ENCODE results near the gene ALDH5A1. TPM values are rescaled to one million over a fixed set of nuclear protein-coding genes. Genes with fewer than 3 reads are reported as not detected.

Gene ALDH5A1
- 1 to 10 TPM; 4.4 to 8.2 TPM for total RNA-seq

- Histone ChIP-seq H3K27me3 (no peaks in the 10 kb centered on the region), H3K4me1 (peaks cover 16% of the 10 kb centered on the region), H3K4me3 (peak within 1 kb of the TSS; percentile 44 to 63), H3K36me3 (replicated peaks in 1 of 2; ENCODE audit: insufficient read depth in 1 of 2, low read depth in 2 of 2) (no peaks in the 10 kb centered on the region), H3K9me3 (no peaks in the 10 kb centered on the region), H3K27ac (peak within 1 kb of the TSS; percentile 42 to 86 (median 80))
- ATAC-seq (peak; percentile 84), DNase-seq (peak; percentile 65 to 77 (median 71))
- peak; percentile 21 to 37 (median 30) for TF ChIP-seq POLR2A (IDR thresholded peaks at IDR 0.05)
- TF ChIP-seq CTCF (IDR thresholded peaks at IDR 0.05), result peak in 5 of 7 experiments; percentile 2 to 30 (median 15)
- 0% methylated on average over 46 to 72 of the region's 93 CpGs for WGBS, 2 donors
- intact Hi-C loops (cut with DNase I), result no loop called here
Measured at GRCh38 chr6:24494821-24495795, at the start of gene ALDH5A1. ALDH5A1 (plus strand) TSS chr6:24494969; CDS start chr6:24494997, 28 bp downstream.

GRCh38 chr6:24445704-24446103, 49.1 kb upstream of the ALDH5A1 start:
- no peaks in the 10 kb centered on the region for H3K4me1 ChIP-seq
- no peaks in the 10 kb centered on the region for H3K9me3 ChIP-seq
- H3K27ac ChIP-seq, result no peak overlapping the region
- no peaks in the 10 kb centered on the region for H3K27me3 ChIP-seq
- DNase-seq, result no peak
- no peak overlapping the region for H3K4me3 ChIP-seq
- no peaks in the 10 kb centered on the region for H3K36me3 ChIP-seq (replicated peaks in 1 of 2; ENCODE audit: insufficient read depth in 1 of 2, low read depth in 2 of 2)
- WGBS, 2 donors, result 74 to 89% methylated on average over 2 to 4 of the region's 4 CpGs
- TF ChIP-seq POLR2A (IDR thresholded peaks at IDR 0.05), result no peak
- TF ChIP-seq CTCF (IDR thresholded peaks at IDR 0.05), result no peak
- ATAC-seq, result no peak
- intact Hi-C loops (cut with DNase I), result no loop called here

GRCh38 chr6:24446670-24447069, 48.1 kb upstream of the ALDH5A1 start:
- no peaks in the 10 kb centered on the region for H3K4me1 ChIP-seq
- DNase-seq, result no peak
- no peaks in the 10 kb centered on the region for H3K36me3 ChIP-seq (replicated peaks in 1 of 2; ENCODE audit: insufficient read depth in 1 of 2, low read depth in 2 of 2)
- H3K27ac ChIP-seq, result no peak overlapping the region
- no peaks in the 10 kb centered on the region for H3K9me3 ChIP-seq
- H3K27me3 ChIP-seq, result no peaks in the 10 kb centered on the region
- no peak overlapping the region for H3K4me3 ChIP-seq
- intact Hi-C loops (cut with DNase I), result no loop called here
- 82% methylated on average over 7 of the region's 7 CpGs for WGBS, 2 donors
- no peak for ATAC-seq
- no peak for TF ChIP-seq POLR2A (IDR thresholded peaks at IDR 0.05)
- TF ChIP-seq CTCF (IDR thresholded peaks at IDR 0.05), result no peak

- no peak for TF ChIP-seq CTCF (IDR thresholded peaks at IDR 0.05)
- TF ChIP-seq POLR2A (IDR thresholded peaks at IDR 0.05), result no peak
- intact Hi-C loops (cut with DNase I), result no loop called here
- Histone ChIP-seq H3K27me3 (no peaks in the 10 kb centered on the region), H3K4me3 (no peak overlapping the region), H3K9me3 (no peaks in the 10 kb centered on the region), H3K4me1 (no peaks in the 10 kb centered on the region), H3K27ac (no peak overlapping the region), H3K36me3 (replicated peaks in 1 of 2; ENCODE audit: insufficient read depth in 1 of 2, low read depth in 2 of 2) (no peaks in the 10 kb centered on the region)
- WGBS, 2 donors, result 65 to 72% methylated on average over 4 of the region's 4 CpGs
- ATAC-seq, result no peak
- no peak for DNase-seq
Measured at GRCh38 chr6:24448396-24448795, 46.4 kb upstream of the ALDH5A1 start.

Data from body of pancreas (tissue), 4 donors.